GM08714 (cell line): Measurements from ENCODE around the gene ANKMY1.

Source experiments
- H3K4me3 ChIP-seq: fragments of 200-500 bp; sonication (Bioruptor generic); 2 replicates; pipeline ENCODE4 v1.5.1; 2014; ENCODE audit warnings: mild to moderate bottlenecking, low read length, inconsistent platforms
- ZNF274 ChIP-seq: IDR thresholded peaks from 2 replicates; pipeline ENCODE4 v1.6.1; 2012; ENCODE audit warnings: mild to moderate bottlenecking, low read depth, low read length

Gene ANKMY1

DNA sequence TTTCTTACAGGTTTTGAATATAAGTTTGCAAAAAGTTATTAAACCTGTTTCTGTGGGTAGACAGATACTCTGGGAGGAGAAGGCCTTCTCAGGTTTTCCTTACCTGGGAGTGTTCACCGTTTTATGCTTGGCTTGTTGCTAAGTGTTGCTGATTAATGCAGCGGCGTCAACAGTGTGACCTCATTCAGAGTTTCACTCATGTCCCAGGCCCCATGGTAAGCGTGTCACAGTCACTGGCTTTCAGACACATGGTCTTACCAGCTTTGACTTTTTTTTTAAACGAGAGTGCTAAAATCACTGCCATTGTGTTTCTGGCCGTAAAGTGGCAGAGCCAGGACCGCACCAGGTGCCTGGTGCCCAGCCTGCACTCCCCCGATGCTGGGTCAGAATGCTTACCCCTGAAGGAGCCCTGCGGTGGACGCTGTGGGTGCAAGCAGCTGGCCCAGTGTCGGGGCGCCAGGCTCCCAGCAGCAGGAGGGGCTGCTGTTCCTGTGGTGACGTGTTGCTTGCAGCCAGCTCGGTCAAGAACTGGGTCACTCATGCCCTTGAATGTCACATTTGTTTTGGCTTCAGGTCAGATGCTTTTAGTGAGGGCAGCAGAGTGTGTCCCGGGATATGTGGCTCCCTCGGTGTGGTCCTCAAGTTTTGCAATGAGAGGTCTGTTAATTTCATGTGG is 32.2 kb upstream of the ANKMY1 start:
- no peak for TF ChIP-seq ZNF274
- no peak overlapping the region for H3K4me3 ChIP-seq

DNA sequence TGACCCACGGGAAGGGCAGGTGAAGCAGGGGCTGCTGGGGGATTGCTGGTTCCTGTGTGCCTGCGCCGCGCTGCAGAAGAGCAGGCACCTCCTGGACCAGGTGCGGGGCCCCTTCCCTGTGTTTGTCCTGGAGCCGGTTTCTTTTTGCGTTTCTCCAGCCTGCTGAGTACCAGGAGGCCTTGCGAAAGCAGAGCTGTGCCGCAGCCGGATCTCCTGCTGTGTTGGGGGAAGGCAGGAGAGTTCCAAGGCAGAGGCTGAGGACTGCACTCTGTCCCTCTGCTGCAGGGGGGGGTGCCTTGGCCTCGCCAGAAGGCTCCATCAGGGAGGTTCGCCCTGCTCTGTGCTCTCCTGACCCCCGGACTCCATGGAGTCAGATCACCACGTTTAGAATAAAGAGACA is 31.6 kb upstream of the ANKMY1 start:
- TF ChIP-seq ZNF274: no peak
- no peak overlapping the region for H3K4me3 ChIP-seq

DNA sequence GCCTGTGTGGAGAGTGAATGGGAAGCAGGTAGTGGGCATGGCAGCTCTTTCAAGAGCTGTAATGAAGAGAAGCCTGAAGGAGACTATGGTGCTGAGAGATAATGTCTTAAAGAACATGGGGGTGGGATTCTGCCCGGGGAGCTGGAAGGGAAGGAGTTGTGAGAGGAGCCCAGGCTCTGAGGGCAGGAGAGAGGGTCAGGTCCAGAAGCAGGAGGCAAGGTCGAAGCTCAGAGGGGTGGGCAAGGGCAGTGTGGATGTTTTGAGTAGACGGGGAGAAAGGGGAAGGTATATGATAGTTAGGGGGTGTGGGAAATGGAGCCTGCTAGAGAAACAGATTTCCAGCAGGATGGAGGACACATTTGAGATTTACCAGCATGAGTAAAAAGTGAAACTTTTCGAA is 30.9 kb upstream of the ANKMY1 start:
- H3K4me3 ChIP-seq: no peak overlapping the region
- TF ChIP-seq ZNF274: no peak

DNA sequence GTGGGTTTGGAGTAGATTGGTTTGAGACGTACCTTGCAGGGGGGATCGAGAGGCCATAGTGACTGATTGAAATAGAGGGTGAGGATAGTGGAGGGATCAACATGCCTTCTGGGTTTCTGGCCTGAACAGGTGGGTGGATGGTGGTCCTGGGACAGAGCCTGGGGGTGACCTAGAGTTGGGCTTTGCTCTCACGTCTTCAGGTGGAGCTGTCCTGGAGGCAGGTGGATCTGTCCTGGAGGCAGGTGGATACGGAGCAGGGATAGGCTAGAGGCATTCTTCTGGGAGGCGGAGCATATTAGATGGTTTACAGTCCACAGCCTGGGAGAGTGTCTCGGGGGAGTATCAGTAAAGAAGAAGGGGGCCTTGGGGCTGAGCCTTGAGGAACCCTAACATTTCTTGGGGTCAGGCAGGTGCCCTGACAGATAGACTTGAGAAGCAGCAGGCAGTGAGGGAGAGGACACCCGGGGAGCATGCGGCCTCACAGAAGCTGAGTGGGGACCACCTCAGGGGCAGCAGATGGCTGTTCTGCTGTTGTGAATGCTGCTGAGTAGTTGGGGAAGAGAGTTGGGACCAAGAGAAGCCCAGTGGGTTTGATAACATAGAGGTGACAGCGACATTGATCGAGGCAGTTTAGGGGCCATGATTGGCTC is 30.3 kb upstream of the ANKMY1 start:
- TF ChIP-seq ZNF274: no peak
- peak overlapping the region; percentile 85; the same call in 1 of the 2 replicates for H3K4me3 ChIP-seq

DNA sequence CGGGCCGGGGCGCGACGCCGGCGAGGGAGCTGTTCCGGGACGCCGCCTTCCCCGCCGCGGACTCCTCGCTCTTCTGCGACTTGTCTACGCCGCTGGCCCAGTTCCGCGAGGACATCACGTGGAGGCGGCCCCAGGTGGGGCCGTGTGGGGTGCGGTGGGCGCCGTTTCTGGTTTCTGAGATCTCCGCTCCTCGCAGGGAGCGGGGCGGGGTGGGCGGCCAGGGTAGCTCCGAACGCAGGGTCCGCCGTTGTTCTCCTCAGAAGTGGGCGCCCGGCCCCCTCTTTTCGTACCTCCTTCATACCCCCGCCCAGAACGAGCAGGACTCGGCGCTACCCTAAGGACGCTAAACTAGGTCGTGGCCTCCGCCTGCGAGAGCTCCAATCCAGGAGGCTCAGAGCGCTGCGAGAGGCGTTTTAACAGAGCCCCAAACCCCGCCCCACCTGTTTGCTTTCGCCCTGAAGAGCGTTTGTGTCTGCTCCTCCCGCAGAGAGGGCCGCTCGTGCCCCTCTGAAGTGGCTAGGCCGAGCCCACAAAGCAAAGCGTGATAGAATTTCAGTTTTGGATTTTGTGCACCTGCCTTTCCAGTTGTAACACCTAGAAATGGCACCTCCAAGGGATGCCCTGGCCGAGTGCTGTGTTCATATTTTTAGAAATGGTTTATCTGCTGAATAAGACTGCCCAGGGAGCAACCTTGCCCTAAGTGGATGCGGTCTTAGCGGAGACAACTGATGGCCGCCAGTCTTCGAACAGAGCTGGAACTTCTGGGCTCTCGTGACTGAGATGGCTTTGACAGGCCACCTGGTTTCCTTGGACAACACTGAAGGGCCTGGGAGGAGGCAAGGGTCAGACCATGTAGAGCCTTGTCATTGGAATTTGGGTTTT is 29.4 kb upstream of the ANKMY1 start:
- H3K4me3 ChIP-seq: peak overlapping the region; percentile 85
- TF ChIP-seq ZNF274: no peak

DNA sequence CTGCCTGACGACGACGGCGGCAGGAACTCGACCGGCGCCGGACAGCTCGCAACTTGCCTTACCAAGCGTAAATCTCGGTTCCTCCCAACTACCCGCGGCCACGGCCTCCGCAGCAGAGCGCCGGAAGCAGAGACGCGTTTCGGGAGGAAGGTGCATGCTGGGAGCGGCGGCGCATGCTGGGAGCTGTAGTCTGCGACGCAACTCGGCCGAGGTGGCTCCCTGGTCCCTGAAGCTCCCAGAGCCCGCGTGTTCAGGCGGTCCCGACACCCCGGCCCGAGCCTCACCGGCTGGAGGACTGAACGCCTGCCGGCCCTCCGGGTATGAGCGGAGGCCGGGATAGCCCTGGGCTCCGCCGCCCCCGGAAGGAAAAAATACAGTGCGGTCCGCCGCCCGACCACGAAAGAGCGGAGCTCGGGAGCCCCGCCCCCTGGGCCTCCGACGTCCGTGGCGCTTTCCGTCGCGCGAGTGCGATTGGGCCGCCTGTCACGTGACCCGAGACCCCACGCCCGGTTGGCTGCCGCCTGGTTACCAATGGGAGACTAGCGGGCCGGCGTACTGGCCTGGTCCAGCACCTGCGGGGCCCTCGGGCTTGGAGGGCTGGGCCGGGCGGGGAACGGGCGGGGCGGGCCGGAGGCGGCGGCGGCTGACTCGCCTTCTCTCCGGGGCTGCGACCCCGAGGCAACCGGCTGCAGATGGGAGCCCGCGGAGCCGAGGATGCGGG is 28.6 kb upstream of the ANKMY1 start, which contains the start of gene CAPN10:
CAPN10 (plus strand) TSS at position 537 of the 721 bp plus-strand sequence; CDS start at position 715, 178 bp downstream.
- no peak for TF ChIP-seq ZNF274
- peak within 1 kb of the TSS; percentile 85 for H3K4me3 ChIP-seq

DNA sequence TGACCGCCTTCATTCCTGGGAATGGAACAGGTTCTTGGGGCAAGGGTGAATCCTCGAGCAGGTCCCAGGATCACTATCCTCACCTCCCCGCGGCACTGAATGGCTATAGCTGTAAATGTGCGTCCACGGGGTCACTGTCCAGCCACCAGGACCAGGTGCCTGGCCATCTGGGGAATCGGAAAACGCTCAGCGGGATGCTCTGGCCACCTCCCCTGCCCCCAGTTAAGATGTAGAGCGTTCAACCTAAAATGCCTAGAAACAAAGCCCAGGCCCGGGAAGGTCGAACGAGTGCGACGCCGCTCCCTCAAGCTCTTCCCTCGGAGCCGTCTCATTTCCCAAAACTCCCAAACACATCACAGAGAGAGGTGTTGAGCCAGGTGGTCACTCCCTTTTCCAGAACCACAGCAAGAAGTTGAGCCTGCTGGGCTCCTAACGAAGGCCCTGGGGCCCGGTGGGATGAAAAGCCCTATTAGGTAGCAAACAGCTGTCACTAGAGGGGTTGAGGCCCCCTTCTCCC is 28.0 kb upstream of the ANKMY1 start:
- H3K4me3 ChIP-seq: peak overlapping the region; percentile 85
- TF ChIP-seq ZNF274: no peak

DNA sequence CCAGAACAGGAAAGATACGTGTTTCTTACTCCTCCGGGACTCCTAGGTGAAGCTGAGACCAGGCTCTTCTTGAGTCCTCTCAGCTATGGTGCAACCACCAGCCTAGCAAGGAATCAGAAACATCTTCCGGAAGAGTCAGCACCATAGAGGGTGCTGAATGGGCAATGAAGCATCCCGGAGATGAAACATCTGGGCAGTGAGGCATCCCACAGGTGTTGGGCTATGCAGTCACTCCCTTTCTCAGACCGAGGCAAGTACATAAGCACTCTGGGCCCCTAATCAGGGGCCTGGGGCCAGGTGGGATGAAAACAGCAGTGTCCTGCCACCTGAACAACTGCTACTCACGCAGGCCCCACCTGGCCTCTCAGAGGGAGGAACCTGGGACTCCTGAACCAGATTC is 27.3 kb upstream of the ANKMY1 start:
- no peak for TF ChIP-seq ZNF274
- peak overlapping the region; percentile 85 for H3K4me3 ChIP-seq

DNA sequence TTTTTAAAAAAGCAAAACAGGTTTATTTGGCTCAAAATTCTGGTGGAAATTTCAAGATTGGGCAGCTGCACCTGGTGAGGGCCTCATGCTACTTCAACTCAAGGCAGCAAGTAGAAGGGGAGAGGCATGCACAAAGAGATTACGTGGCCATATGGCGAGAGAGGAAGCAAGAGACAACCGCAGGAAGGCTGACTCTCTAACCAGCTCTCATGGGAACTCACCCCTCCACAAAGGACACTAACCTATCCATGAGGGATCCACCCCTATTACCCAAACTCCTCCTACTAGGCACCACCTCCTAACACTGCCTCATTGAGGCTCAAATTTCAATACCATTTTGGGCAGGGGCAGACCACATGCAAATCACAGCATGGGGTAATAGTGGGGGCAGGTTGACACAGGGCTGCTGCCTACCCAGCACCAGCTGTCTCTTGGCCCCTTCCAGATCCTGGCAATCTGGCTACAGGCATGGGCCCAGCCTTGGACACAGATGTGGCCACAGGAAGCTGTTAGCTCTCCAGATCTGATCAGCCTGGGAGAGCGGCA is 26.8 kb upstream of the ANKMY1 start:
- no peak for TF ChIP-seq ZNF274
- H3K4me3 ChIP-seq: peak overlapping the region; percentile 85; the same call in 1 of the 2 replicates

DNA sequence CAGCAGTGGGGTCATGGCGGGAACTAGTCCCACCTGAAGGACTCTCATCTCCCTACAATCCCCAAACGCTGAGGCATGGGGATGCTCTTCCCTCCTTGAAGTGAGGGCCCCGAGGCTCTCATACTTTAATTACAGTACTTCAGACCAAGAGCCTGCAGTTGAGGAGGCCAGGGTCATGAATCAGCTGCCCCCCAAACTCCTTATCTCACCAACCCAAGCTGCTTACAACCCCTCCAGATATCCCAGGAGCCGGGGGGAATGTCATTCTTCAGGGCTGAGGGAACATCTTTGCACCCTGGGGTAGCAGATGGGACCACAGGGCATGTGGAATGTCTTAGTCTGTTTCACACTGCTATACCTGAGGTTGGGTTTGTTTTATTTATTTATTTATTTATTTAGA is 26.0 kb upstream of the ANKMY1 start:
- TF ChIP-seq ZNF274: no peak
- H3K4me3 ChIP-seq: no peak overlapping the region; the same call in 1 of the 2 replicates

DNA sequence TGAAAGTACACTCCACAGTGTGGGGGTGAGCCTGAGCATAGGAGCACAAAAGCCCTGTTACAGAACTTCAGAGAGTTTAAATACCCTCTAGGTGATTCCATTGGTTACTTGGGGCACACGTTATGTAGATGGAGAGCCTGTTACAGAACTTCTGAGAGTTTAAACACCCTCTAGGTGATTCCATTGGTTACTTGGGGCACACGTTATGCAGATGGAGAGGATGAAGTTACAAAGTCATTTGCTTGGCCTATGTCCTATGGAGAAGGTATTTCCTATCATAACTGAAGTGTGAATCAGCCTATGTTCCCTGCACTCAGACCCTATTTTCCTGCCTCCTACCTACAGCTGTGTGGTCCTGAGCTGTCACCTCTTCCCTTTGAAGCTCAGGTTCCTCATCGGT is 25.0 kb upstream of the ANKMY1 start:
- no peak for TF ChIP-seq ZNF274
- no peak overlapping the region for H3K4me3 ChIP-seq

DNA sequence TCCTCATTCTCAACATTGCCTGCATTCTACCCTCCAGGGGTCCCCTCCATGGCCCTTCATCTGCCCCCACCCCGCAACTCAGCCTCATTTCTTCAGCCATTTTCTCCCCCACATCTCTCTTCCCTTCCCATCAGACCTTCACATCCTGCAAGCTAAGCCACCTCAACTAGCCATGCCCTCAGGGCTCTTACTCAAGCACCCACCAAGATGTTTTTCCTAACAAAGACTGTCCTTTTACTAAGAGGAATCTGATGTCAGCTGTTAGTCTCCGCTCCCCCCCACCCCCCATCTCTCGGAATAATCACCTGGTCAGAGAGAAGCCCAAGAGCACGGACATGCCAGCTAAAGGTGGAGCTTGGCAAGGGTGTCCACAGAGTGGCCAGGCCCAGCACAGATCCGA is 24.0 kb upstream of the ANKMY1 start:
- no peak for TF ChIP-seq ZNF274
- H3K4me3 ChIP-seq: no peak overlapping the region
